ENCODE data around the gene MAPK1IP1L. TPM values are rescaled to one million over a fixed set of nuclear protein-coding genes. Genes with fewer than 3 reads are reported as not detected.

The MAPK1IP1L gene
- total and polyA plus RNA-seq, 2 of the 13 experiments (the other 11 are each of a cell fraction or from before 2014, with no cell fraction given) = 27.8 to 68.4 TPM

GRCh38 chr14:55051423-55052268 is at the start of gene MAPK1IP1L (continued):
- TF ChIP-seq, protein P1, sequence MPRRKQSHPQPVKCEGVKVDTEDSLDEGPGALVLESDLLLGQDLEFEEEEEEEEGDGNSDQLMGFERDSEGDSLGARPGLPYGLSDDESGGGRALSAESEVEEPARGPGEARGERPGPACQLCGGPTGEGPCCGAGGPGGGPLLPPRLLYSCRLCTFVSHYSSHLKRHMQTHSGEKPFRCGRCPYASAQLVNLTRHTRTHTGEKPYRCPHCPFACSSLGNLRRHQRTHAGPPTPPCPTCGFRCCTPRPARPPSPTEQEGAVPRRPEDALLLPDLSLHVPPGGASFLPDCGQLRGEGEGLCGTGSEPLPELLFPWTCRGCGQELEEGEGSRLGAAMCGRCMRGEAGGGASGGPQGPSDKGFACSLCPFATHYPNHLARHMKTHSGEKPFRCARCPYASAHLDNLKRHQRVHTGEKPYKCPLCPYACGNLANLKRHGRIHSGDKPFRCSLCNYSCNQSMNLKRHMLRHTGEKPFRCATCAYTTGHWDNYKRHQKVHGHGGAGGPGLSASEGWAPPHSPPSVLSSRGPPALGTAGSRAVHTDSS (CRISPR knock-in tag; conservative IDR thresholded peaks at IDR 0.05) = no peak; the same call in 1 of the 2 replicates
- TF ChIP-seq ZNF788 (CRISPR knock-in tag; IDR thresholded peaks at IDR 0.05; ENCODE audit: borderline replicate concordance) (peak; percentile 98), FOXO1 (CRISPR knock-in tag; IDR thresholded peaks at IDR 0.05) (no peak), ZNF20 (CRISPR knock-in tag; IDR thresholded peaks at IDR 0.05) (no peak), GATAD2A (CRISPR knock-in tag; IDR thresholded peaks at IDR 0.05) (peak; percentile 31), FOSL2 (CRISPR knock-in tag; IDR thresholded peaks at IDR 0.05) (peak; percentile 26), LCORL (IDR thresholded peaks at IDR 0.05) (no peak), LCORL (CRISPR knock-in tag; IDR thresholded peaks at IDR 0.05) (peak; percentile 73), ZNF431 (CRISPR knock-in tag; IDR thresholded peaks at IDR 0.05; ENCODE audit: borderline replicate concordance, low read depth) (peak; percentile 75), TAF15 (IDR thresholded peaks at IDR 0.05; ENCODE audit: low read depth, low read length, poor library complexity, severe bottlenecking) (no peak), MYC (CRISPR knock-in tag; IDR thresholded peaks at IDR 0.05; ENCODE audit: borderline replicate concordance) (peak; percentile 91), HNRNPUL1 (IDR thresholded peaks at IDR 0.05; ENCODE audit: low read depth, low read length) (peak; percentile 59; the same call in 1 of the 2 replicates), THAP11 (CRISPR knock-in tag; IDR thresholded peaks at IDR 0.05) (peak; percentile 87), NKX3-1 (CRISPR knock-in tag; IDR thresholded peaks at IDR 0.05) (no peak), RARG (CRISPR knock-in tag; IDR thresholded peaks at IDR 0.05; ENCODE audit: low read depth) (no peak), NFATC3 (CRISPR knock-in tag; IDR thresholded peaks at IDR 0.05) (0 out of 2 replicates have a peak, but pooled peaks have one; percentile 19), ZNF563 (CRISPR knock-in tag; IDR thresholded peaks at IDR 0.05) (peak; percentile 83), ATF7 (IDR thresholded peaks at IDR 0.05) (no peak), ATF7 (CRISPR knock-in tag; IDR thresholded peaks at IDR 0.05) (peak; percentile 85; the same call in 1 of the 2 replicates), ZNF549 (CRISPR knock-in tag; IDR thresholded peaks at IDR 0.05) (no peak)
- TF ChIP-seq, protein P2, sequence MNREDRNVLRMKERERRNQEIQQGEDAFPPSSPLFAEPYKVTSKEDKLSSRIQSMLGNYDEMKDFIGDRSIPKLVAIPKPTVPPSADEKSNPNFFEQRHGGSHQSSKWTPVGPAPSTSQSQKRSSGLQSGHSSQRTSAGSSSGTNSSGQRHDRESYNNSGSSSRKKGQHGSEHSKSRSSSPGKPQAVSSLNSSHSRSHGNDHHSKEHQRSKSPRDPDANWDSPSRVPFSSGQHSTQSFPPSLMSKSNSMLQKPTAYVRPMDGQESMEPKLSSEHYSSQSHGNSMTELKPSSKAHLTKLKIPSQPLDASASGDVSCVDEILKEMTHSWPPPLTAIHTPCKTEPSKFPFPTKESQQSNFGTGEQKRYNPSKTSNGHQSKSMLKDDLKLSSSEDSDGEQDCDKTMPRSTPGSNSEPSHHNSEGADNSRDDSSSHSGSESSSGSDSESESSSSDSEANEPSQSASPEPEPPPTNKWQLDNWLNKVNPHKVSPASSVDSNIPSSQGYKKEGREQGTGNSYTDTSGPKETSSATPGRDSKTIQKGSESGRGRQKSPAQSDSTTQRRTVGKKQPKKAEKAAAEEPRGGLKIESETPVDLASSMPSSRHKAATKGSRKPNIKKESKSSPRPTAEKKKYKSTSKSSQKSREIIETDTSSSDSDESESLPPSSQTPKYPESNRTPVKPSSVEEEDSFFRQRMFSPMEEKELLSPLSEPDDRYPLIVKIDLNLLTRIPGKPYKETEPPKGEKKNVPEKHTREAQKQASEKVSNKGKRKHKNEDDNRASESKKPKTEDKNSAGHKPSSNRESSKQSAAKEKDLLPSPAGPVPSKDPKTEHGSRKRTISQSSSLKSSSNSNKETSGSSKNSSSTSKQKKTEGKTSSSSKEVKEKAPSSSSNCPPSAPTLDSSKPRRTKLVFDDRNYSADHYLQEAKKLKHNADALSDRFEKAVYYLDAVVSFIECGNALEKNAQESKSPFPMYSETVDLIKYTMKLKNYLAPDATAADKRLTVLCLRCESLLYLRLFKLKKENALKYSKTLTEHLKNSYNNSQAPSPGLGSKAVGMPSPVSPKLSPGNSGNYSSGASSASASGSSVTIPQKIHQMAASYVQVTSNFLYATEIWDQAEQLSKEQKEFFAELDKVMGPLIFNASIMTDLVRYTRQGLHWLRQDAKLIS (CRISPR knock-in tag; IDR thresholded peaks at IDR 0.05) = peak; percentile 70; the same call in 1 of the 2 replicates
- TF ChIP-seq, protein P3, sequence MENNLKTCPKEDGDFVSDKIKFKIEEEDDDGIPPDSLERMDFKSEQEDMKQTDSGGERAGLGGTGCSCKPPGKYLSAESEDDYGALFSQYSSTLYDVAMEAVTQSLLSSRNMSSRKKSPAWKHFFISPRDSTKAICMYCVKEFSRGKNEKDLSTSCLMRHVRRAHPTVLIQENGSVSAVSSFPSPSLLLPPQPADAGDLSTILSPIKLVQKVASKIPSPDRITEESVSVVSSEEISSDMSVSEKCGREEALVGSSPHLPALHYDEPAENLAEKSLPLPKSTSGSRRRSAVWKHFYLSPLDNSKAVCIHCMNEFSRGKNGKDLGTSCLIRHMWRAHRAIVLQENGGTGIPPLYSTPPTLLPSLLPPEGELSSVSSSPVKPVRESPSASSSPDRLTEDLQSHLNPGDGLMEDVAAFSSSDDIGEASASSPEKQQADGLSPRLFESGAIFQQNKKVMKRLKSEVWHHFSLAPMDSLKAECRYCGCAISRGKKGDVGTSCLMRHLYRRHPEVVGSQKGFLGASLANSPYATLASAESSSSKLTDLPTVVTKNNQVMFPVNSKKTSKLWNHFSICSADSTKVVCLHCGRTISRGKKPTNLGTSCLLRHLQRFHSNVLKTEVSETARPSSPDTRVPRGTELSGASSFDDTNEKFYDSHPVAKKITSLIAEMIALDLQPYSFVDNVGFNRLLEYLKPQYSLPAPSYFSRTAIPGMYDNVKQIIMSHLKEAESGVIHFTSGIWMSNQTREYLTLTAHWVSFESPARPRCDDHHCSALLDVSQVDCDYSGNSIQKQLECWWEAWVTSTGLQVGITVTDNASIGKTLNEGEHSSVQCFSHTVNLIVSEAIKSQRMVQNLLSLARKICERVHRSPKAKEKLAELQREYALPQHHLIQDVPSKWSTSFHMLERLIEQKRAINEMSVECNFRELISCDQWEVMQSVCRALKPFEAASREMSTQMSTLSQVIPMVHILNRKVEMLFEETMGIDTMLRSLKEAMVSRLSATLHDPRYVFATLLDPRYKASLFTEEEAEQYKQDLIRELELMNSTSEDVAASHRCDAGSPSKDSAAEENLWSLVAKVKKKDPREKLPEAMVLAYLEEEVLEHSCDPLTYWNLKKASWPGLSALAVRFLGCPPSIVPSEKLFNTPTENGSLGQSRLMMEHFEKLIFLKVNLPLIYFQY (CRISPR knock-in tag; IDR thresholded peaks at IDR 0.05; ENCODE audit: borderline replicate concordance) = peak; percentile 53; the same call in 1 of the 2 replicates

All from HepG2 (cell line).